Smooth muscle cell (in vitro differentiated cells): Measurements from ENCODE around the gene HDAC8. TPM values are rescaled to one million over a fixed set of nuclear protein-coding genes. Genes with fewer than 3 reads are reported as not detected.

Experiments
- DNase-seq: peaks from one replicate; lab custom pipeline; 2025; ENCODE audit not compliant: unreplicated experiment; lab: John Stamatoyannopoulos, UW
- H2AFZ ChIP-seq: fragments of 200-600 bp; sonication (generic); 2 replicates; pipeline ENCODE4 v1.6.0; 2016; ENCODE audit warnings: antibody characterized with exemption, low read depth, mild to moderate bottlenecking
- H3F3A ChIP-seq: fragments of 200-600 bp; sonication (generic); 2 replicates; pipeline ENCODE4 v1.6.0; 2017; ENCODE audit warnings: antibody characterized with exemption, low read depth
- H3K27ac ChIP-seq: fragments of 200-600 bp; sonication (generic); 2 replicates; pipeline ENCODE4 v1.5.1; 2016; ENCODE audit warnings: low read depth, mild to moderate bottlenecking
- H3K27me3 ChIP-seq: fragments of 200-600 bp; sonication (generic); 2 replicates; pipeline ENCODE4 v1.6.1; 2016; ENCODE audit warnings: low read depth, mild to moderate bottlenecking
- H3K36me3 ChIP-seq: fragments of 200-600 bp; sonication (generic); 2 replicates; pipeline ENCODE4 v1.5.1; 2016; ENCODE audit warnings: low read depth
- H3K4me1 ChIP-seq: fragments of 200-600 bp; sonication (generic); 2 replicates; pipeline ENCODE4 v1.5.1; 2016; ENCODE audit warnings: low read depth
- H3K4me2 ChIP-seq: fragments of 200-600 bp; sonication (generic); 2 replicates; pipeline ENCODE4 v1.6.0; 2016; ENCODE audit warnings: mild to moderate bottlenecking
- H3K4me3 ChIP-seq: fragments of 200-600 bp; sonication (generic); 2 replicates; pipeline ENCODE4 v1.5.1; 2016; ENCODE audit warnings: mild to moderate bottlenecking
- H3K79me2 ChIP-seq: fragments of 200-600 bp; sonication (generic); 2 replicates; pipeline ENCODE4 v1.6.0; 2016; ENCODE audit warnings: low read depth, mild to moderate bottlenecking
- H3K9ac ChIP-seq: fragments of 200-600 bp; sonication (generic); 2 replicates; pipeline ENCODE4 v1.6.0; 2016; ENCODE audit warnings: low read depth
- H3K9me3 ChIP-seq: fragments of 200-600 bp; sonication (generic); replicated peaks from 2 replicates; pipeline ENCODE4 v1.5.1; 2016; ENCODE audit warnings: low read depth
- H4K20me1 ChIP-seq: fragments of 200-600 bp; sonication (generic); 2 replicates; pipeline ENCODE4 v1.6.0; 2016; ENCODE audit warnings: low read depth
- CTCF ChIP-seq: fragments of 200-600 bp; sonication (generic); IDR thresholded peaks from 2 replicates; pipeline ENCODE4 v1.5.1; 2017; ENCODE audit warnings: borderline replicate concordance, mild to moderate bottlenecking, antibody characterized with exemption; ENCODE audit not compliant: insufficient read depth, poor library complexity, severe bottlenecking
- WGBS: methylation state at CpG from one replicate; pipeline ENCODE4 v1.1.7; 2016; ENCODE audit warnings: low lambda C conversion rate; 5-methylcytosine and 5-hydroxymethylcytosine counted together
- polyA plus RNA-seq: library from polyadenylated mRNA; unstranded; fragments of >200 nt; fragmentation: Nextera tagmentation; extraction: Ambion mirVana; gene quantifications from 2 replicates; pipeline ENCODE4 v1.2.1, GENCODE V29; 2016
- total RNA-seq: library from RNA; depleted of rRNA; stranded (reverse); fragments of >200 nt; gene quantifications from 2 replicates; pipeline ENCODE4 v1.2.3, GENCODE V29; 2014

Gene HDAC8
- total RNA-seq (24.2 and 40.7 TPM in 2 replicates), polyA plus RNA-seq (23.1 and 25.6 TPM in 2 replicates)

DNA sequence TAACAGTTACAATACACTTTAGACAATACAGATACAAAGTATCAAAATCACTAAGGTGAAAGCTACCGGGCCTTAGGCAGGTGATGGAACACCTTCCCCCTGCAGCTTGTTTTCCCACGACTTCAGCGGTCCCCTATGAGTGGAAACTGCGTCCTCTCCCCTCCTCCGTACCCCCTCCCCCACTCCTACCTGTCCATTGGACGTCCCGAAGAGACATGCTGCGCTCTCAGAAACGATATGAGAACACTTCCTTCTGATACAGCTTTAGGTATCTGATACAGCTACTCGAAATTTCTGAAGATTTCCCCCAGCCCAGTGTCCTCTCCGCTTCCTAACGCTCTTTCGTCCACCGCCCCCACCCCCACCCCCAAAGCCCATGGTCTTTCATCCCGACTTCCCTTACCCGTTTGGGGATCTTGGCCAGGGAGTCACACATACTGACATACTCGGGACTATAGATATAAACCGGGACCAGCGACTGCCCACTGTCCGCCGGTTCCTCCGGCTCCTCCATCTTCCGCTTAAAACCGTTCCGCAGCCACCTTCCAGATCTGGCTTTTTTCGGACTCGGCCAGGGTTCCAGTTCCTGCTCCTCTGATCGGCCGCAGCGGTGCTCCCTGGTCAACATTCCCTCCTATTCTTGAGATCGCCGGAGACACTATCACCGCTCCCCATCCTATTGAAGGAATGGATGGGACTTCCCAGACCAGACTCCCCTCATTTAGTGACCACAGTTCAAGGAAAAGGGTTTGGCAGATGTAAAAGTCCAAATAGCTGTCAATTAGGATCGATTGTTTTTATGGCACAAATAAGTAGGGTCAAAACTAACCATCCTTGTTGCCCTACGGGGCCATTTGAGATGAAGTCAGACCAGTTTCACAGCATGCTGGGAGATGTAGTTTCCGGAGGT, at the start of gene HDAC8:
TSS of gene HDAC8 (minus strand) at position 596 of the 910 bp plus-strand sequence. CDS start at position 514, 82 bp downstream.
- H3K4me3 ChIP-seq: peak within 1 kb of the TSS; percentile 85
- H4K20me1 ChIP-seq: no peaks in the 10 kb centered on the region
- peak within 1 kb of the TSS; percentile 92 for H2AFZ ChIP-seq
- H3F3A ChIP-seq: no peaks in the 10 kb centered on the region
- H3K4me2 ChIP-seq: peak within 1 kb of the TSS; percentile 88
- H3K4me1 ChIP-seq: no peaks in the 10 kb centered on the region
- H3K36me3 ChIP-seq: peaks cover 4% of the 10 kb centered on the region
- DNase-seq: peak; percentile 1
- H3K9me3 ChIP-seq: no peaks in the 10 kb centered on the region
- peak within 1 kb of the TSS; percentile 28 for H3K27ac ChIP-seq
- WGBS: 42% methylated on average over 36 of the region's 36 CpGs
- no peak for TF ChIP-seq CTCF
- no peaks in the 10 kb centered on the region for H3K27me3 ChIP-seq
- H3K79me2 ChIP-seq: peaks cover 4% of the 10 kb centered on the region
- peak within 1 kb of the TSS; percentile 81 for H3K9ac ChIP-seq

DNA sequence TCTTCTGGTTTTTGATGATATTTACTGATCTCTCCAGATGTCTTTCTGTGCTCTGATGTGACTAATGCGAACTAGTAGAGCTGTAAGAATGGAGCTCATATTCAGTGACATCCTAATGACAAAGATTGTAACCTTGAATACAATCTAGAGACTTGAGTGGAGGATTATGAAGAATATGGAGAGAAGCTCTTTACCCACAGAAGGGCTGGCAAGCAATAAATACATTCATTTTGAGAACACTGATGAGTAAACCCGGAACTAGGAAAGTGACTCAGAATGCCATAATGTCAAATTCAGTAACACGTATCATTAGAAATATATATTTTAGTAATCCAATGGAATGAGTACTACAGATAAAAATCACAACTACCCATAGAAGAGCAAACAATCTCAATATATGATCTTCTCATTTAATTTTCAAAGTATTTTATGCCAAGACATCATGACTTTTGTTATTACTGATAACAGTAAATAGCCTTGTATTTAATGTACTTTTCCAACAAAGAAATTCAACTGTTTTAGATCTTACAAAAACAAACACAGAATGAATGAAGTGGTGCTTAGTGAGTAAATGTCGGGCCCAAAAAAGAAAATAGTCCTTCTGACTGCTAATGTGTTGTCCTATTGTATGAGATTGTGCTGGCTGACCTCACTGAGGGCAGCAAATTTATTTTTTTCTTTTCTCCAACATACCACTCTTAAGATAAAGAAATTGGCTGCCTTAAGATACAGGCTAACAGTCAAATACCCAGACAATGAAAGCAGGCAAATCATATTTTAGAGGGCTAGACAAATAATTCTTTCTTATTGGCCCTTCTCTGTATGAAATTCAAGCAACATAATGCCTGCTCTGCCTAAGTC, 49.2 kb upstream of the HDAC8 start:
- H3K4me1 ChIP-seq: no peaks in the 10 kb centered on the region

DNA sequence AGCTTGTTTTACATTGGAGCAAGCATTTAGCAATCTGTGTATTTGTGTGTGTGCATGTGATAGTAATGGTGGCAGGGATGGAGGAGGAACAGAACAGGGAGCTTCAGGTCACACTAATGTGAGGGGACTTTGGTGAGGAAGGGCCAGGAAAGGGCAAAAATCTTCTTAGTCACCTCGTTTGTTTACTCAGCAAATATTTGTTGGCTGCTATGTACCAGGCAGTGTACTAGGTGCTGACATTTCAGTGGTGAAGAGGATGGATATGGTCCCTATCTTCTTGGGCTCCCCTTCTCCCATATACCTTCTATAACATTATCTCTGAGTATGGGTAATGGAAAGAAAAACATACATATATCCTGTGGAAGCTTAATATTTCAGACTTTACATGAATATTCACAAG, 48.5 kb upstream of the HDAC8 start:
- H3K79me2 ChIP-seq: no peaks in the 10 kb centered on the region
- no peak for TF ChIP-seq CTCF
- peak overlapping the region; percentile 39 for H3K9ac ChIP-seq
- no peaks in the 10 kb centered on the region for H3K9me3 ChIP-seq
- H3F3A ChIP-seq: no peaks in the 10 kb centered on the region
- H3K4me3 ChIP-seq: no peak overlapping the region
- no peak overlapping the region for H3K4me2 ChIP-seq
- no peak overlapping the region for H2AFZ ChIP-seq
- peak overlapping the region; percentile 64 for H3K27ac ChIP-seq
- H3K36me3 ChIP-seq: no peaks in the 10 kb centered on the region
- no peaks in the 10 kb centered on the region for H3K27me3 ChIP-seq
- WGBS: 59% methylated on average over 1 of the region's 1 CpG
- no peaks in the 10 kb centered on the region for H4K20me1 ChIP-seq
- H3K4me1 ChIP-seq: no peaks in the 10 kb centered on the region
- no peak for DNase-seq

More for the DNA sequence above, 49.2 kb upstream of the HDAC8 start:
- Histone ChIP-seq H3K27me3 (no peaks in the 10 kb centered on the region), H3F3A (no peaks in the 10 kb centered on the region), H4K20me1 (no peaks in the 10 kb centered on the region), H3K36me3 (no peaks in the 10 kb centered on the region), H3K27ac (peak overlapping the region; percentile 64), H3K9me3 (no peaks in the 10 kb centered on the region), H2AFZ (no peak overlapping the region), H3K4me3 (no peak overlapping the region), H3K9ac (peak overlapping the region; percentile 39), H3K4me2 (no peak overlapping the region), H3K79me2 (no peaks in the 10 kb centered on the region)
- WGBS: 64% methylated on average over 4 of the region's 4 CpGs
- no peak for TF ChIP-seq CTCF
- DNase-seq: no peak
